K562 (cell line): ENCODE measurements around the gene IL15RA. TPM values are rescaled to one million over a fixed set of nuclear protein-coding genes. Genes with fewer than 3 reads are reported as not detected.

Experiments used
- CCNT2 ChIP-seq: IDR thresholded peaks from 2 replicates; pipeline ENCODE4 v1.6.1; 2011; ENCODE audit warnings: borderline replicate concordance, low read depth, mild to moderate bottlenecking, moderate library complexity, mixed read lengths, low read length; ENCODE audit not compliant: insufficient read length; ENCODE audit errors: extremely low read depth
- ESRRA ChIP-seq: fragments of 450-650 bp; IDR thresholded peaks from 2 replicates; pipeline ENCODE4 v1.6.1; 2014; ENCODE audit warnings: low read depth, mild to moderate bottlenecking, moderate library complexity, borderline replicate concordance
- FOXA3 ChIP-seq, 2 experiments: fragments of 450-650 bp in 1 of 2; sonication (generic) in 1 of 2; formaldehyde crosslinking; IDR thresholded peaks in 1 of 2; conservative IDR thresholded peaks in 1 of 2; 2 replicates each; pipeline versions ENCODE4 v1.4.0 to v1.8.0; 2020 to 2022; ENCODE audit warnings: mild to moderate bottlenecking in 2 of 2, missing genetic modification reagents in 1 of 2
- IFI16 ChIP-seq: fragments of 250-450 bp; sonication (Bioruptor Pico); IDR thresholded peaks from 2 replicates; pipeline ENCODE4 v2.1.2; 2022; ENCODE audit warnings: mild to moderate bottlenecking, inconsistent platforms
- KDM1A ChIP-seq, 2 experiments: fragments of 450-650 bp; IDR thresholded peaks; 2 replicates each; pipeline ENCODE4 v1.6.1; 2016; ENCODE audit warnings: mild to moderate bottlenecking in 2 of 2
- KLF16 ChIP-seq: IDR thresholded peaks from 2 replicates; pipeline ENCODE4 v1.6.1; 2016; ENCODE audit warnings: antibody characterized with exemption
- MYNN ChIP-seq, 2 experiments: sonication (generic); formaldehyde crosslinking in 1 of 2; IDR thresholded peaks; 2 replicates each; pipeline versions ENCODE4 v1.5.0 to v1.6.1; 2016 to 2020; ENCODE audit warnings: antibody characterized with exemption in 1 of 2, missing genetic modification reagents in 1 of 2
- RBM22 ChIP-seq: fragments of 200-400 bp; formaldehyde crosslinking; IDR thresholded peaks from 2 replicates; pipeline ENCODE4 v1.6.1; 2018; ENCODE audit warnings: low read length, low read depth; ENCODE audit not compliant: poor library complexity, severe bottlenecking
- SMARCC2 ChIP-seq: fragments of 450-650 bp; IDR thresholded peaks from 2 replicates; pipeline ENCODE4 v1.6.1; 2017; ENCODE audit warnings: antibody characterized with exemption, moderate library complexity, mild to moderate bottlenecking, low read depth
- TAF1 ChIP-seq: IDR thresholded peaks from 2 replicates; pipeline ENCODE4 v1.6.1; 2011; ENCODE audit warnings: mild to moderate bottlenecking, low read length, moderate library complexity; ENCODE audit not compliant: insufficient read depth, control insufficient read depth, severe bottlenecking; ENCODE audit errors: extremely low read depth
- TCF3 ChIP-seq: sonication (generic); formaldehyde crosslinking; IDR thresholded peaks from 2 replicates; pipeline ENCODE4 v1.4.0; 2020; ENCODE audit warnings: mild to moderate bottlenecking, missing genetic modification reagents
- XRCC5 ChIP-seq: fragments of 200-400 bp; formaldehyde crosslinking; IDR thresholded peaks from 2 replicates; pipeline ENCODE4 v1.6.1; 2017; ENCODE audit warnings: low read depth, mild to moderate bottlenecking, low read length
- ZNF239 ChIP-seq: fragments of 250-450 bp; sonication (Bioruptor Pico); IDR thresholded peaks from 2 replicates; pipeline ENCODE4 v1.4.0; 2020; ENCODE audit warnings: mild to moderate bottlenecking
- ZNF253 ChIP-seq: fragments of 250-450 bp; sonication (Bioruptor Pico); conservative IDR thresholded peaks from 2 replicates; pipeline ENCODE4 v1.6.1; 2021; ENCODE audit warnings: mild to moderate bottlenecking
- ZNF347 ChIP-seq: fragments of 450-650 bp; formaldehyde crosslinking; IDR thresholded peaks from 2 replicates; pipeline ENCODE4 v1.4.0; 2020; ENCODE audit warnings: low read depth, mild to moderate bottlenecking, moderate library complexity
- ZNF696 ChIP-seq: fragments of 250-450 bp; sonication (Bioruptor Pico); conservative IDR thresholded peaks from 2 replicates; pipeline ENCODE4 v1.4.0; 2020; ENCODE audit warnings: mild to moderate bottlenecking, moderate library complexity
- polyA plus RNA-seq, 8 experiments: library from polyadenylated mRNA; depleted of rRNA in 4 of 8; stranded (reverse) in 5 of 8; unstranded in 3 of 8; fragments of >200 nt; fragmentation: Nextera tagmentation in 2 of 8; fragmentation: Illumina TruSeq in 1 of 8; extraction: Ambion mirVana in 2 of 8; extraction: Trizol in 1 of 8; gene quantifications; 2 replicates each; pipeline versions ENCODE4 v1.2.1 to v1.2.3, GENCODE V29; 2011 to 2014; ENCODE audit warnings: inconsistent platforms in 1 of 8, missing spikeins in 1 of 8
- total RNA-seq, 7 experiments: library from RNA; depleted of rRNA in 6 of 7; stranded (reverse); fragments of >200 nt in 6 of 7; fragmentation: Illumina TruSeq in 2 of 7; extraction: Trizol in 2 of 7; gene quantifications; 2 replicates each; pipeline versions ENCODE4 v1.2.1 to v1.2.3, GENCODE V29; 2011 to 2021; ENCODE audit warnings: low replicate concordance in 1 of 7
- TF ChIP-seq, protein P1 (sequence below), 2 experiments: fragments of 450-650 bp; IDR thresholded peaks; 2 replicates each; pipeline ENCODE4 v1.6.1; 2016; ENCODE audit warnings: mild to moderate bottlenecking in 2 of 2, borderline replicate concordance in 1 of 2, low read depth in 1 of 2, moderate library complexity in 1 of 2
- TF ChIP-seq, protein P2 (sequence below): fragments of 250-450 bp; sonication (Bioruptor Pico); IDR thresholded peaks from 2 replicates; pipeline ENCODE4 v1.8.0; 2021; ENCODE audit warnings: mild to moderate bottlenecking, moderate library complexity

Gene IL15RA
- total and polyA plus RNA-seq, 9 of the 15 experiments (the other 6 are each of a cell fraction or from before 2014, with no cell fraction given), result 1.2 to 11.7 (median 8.0) TPM

DNA sequence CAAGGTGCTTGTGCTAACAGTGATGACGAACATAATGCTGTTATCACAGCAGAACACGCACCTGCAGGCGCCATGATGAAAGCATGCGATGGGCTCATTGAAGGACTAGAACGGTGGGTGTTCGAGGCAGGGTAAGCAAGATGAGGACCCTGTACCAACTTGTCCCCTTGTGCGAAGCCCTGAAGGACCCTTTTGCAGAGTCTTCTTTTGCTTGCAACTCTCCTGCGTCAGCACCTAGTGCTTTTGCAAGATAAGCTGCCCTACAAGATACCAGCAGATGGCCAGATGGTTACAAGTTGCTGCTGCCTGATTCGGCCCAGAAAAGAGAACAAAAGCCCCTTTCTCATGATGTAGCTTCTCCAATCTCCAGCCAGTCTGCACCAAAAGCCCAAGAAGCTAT, 4.2 kb upstream of the IL15RA start (continued):
- TF ChIP-seq TAF1 (no peak), XRCC5 (no peak), IFI16 (CRISPR knock-in tag) (no peak), ZNF239 (no peak), ZNF347 (CRISPR knock-in tag) (no peak), TCF3 (peak; percentile 87), KLF16 (peak; percentile 30; the same call in 1 of the 2 replicates), ZNF696 (CRISPR knock-in tag) (no peak), ZNF253 (no peak), MYNN (IDR thresholded peaks at IDR 0.05) (no peak), MYNN (CRISPR knock-in tag; IDR thresholded peaks at IDR 0.05) (no peak), ESRRA (no peak), RBM22 (no peak), FOXA3 (CRISPR knock-in tag; conservative IDR thresholded peaks at IDR 0.05 in 1 of 2, IDR thresholded peaks at IDR 0.05 in 1 of 2) (no peak), CCNT2 (peak; percentile 48), SMARCC2 (no peak), KDM1A (IDR thresholded peaks at IDR 0.05) (no peak)
- TF ChIP-seq, protein P1, sequence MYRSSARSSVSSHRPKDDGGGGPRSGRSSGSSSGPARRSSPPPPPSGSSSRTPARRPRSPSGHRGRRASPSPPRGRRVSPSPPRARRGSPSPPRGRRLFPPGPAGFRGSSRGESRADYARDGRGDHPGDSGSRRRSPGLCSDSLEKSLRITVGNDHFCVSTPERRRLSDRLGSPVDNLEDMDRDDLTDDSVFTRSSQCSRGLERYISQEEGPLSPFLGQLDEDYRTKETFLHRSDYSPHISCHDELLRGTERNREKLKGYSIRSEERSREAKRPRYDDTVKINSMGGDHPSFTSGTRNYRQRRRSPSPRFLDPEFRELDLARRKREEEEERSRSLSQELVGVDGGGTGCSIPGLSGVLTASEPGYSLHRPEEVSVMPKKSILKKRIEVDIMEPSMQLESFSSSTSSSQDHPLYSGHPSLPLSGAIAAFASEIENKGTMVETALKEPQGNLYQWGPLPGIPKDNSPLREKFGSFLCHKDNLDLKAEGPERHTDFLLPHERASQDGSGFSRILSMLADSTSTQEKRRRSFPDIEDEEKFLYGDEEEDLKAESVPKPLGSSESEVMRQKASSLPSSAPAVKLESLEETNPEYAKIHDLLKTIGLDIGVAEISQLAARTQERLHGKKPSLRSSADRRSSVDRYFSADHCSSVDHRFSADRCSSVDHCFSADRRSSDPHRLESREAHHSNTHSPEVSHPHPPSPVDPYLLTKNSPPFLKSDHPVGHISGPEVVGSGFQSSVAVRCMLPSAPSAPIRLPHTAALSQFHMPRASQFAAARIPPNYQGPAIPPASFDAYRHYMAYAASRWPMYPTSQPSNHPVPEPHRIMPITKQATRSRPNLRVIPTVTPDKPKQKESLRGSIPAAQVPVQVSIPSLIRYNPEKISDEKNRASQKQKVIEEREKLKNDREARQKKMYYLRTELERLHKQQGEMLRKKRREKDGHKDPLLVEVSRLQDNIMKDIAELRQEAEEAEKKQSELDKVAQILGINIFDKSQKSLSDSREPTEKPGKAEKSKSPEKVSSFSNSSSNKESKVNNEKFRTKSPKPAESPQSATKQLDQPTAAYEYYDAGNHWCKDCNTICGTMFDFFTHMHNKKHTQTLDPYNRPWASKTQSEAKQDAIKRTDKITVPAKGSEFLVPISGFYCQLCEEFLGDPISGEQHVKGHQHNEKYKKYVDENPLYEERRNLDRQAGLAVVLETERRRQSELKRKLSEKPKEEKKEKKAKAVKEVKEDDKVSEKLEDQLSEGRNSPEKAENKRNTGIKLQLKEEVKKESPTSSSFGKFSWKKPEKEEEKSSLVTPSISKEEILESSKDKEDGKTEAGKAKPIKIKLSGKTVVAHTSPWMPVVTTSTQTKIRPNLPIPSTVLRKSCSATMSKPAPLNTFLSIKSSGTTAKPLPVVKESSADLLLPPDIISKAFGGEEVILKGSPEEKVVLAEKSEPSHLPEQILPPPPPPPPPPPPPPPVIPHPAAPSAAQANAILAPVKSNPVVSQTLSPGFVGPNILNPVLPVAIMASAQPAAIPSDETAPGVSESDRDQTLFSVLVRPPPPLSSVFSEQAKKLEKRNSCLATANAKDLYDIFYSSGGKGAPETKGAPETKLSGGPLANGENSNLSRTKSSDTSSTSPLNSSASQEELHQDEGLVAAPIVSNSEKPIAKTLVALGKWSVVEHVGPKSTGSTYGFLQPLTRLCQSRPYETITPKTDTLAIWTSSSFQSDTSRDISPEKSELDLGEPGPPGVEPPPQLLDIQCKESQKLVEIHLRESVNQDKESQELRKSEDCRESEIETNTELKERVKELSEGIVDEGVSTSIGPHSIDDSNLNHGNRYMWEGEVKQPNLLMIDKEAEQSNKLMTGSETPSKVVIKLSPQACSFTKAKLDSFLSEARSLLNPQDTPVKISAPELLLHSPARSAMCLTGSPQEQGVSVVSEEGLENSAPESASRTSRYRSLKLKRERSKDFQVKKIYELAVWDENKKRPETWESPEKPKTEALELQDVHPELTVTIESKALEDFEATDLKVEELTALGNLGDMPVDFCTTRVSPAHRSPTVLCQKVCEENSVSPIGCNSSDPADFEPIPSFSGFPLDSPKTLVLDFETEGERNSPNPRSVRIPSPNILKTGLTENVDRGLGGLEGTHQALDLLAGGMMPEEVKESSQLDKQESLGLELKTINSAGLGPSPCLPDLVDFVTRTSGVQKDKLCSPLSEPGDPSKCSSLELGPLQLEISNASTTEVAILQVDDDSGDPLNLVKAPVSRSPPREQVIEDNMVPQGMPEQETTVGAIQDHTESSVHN (IDR thresholded peaks at IDR 0.05; ENCODE audit: borderline replicate concordance in 1 of 2, low read depth in 1 of 2), result no peak
- TF ChIP-seq, protein P2, sequence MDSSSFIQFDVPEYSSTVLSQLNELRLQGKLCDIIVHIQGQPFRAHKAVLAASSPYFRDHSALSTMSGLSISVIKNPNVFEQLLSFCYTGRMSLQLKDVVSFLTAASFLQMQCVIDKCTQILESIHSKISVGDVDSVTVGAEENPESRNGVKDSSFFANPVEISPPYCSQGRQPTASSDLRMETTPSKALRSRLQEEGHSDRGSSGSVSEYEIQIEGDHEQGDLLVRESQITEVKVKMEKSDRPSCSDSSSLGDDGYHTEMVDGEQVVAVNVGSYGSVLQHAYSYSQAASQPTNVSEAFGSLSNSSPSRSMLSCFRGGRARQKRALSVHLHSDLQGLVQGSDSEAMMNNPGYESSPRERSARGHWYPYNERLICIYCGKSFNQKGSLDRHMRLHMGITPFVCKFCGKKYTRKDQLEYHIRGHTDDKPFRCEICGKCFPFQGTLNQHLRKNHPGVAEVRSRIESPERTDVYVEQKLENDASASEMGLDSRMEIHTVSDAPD (CRISPR knock-in tag), result no peak
